K562 (cell line): ENCODE data around the gene RABGAP1L. TPM values are rescaled to one million over a fixed set of nuclear protein-coding genes. Genes with fewer than 3 reads are reported as not detected.

Source experiments
- CHD7 ChIP-seq: fragments of 200-600 bp; sonication (generic); IDR thresholded peaks from one replicate; pipeline ENCODE4 v1.6.1; 2012; ENCODE audit warnings: mild to moderate bottlenecking, low read depth, low read length, inconsistent platforms
- L3MBTL2 ChIP-seq: fragments of 450-650 bp; IDR thresholded peaks from 2 replicates; pipeline ENCODE4 v1.6.1; 2016; ENCODE audit warnings: mild to moderate bottlenecking, moderate library complexity
- USF2 ChIP-seq: sonication (generic); formaldehyde crosslinking; IDR thresholded peaks from 2 replicates; pipeline ENCODE4 v1.5.0; 2020; ENCODE audit warnings: missing genetic modification reagents
- ZNF668 ChIP-seq: fragments of 250-450 bp; sonication (Bioruptor Pico); IDR thresholded peaks from 2 replicates; pipeline ENCODE4 v1.8.0; 2022; ENCODE audit warnings: mild to moderate bottlenecking, inconsistent platforms
- polyA plus RNA-seq, 8 experiments: library from polyadenylated mRNA; depleted of rRNA in 4 of 8; stranded (reverse) in 5 of 8; unstranded in 3 of 8; fragments of >200 nt; fragmentation: Nextera tagmentation in 2 of 8; fragmentation: Illumina TruSeq in 1 of 8; extraction: Ambion mirVana in 2 of 8; extraction: Trizol in 1 of 8; gene quantifications; 2 replicates each; pipeline versions ENCODE4 v1.2.1 to v1.2.3, GENCODE V29; 2011 to 2014; ENCODE audit warnings: inconsistent platforms in 1 of 8, missing spikeins in 1 of 8
- total RNA-seq, 7 experiments: library from RNA; depleted of rRNA in 6 of 7; stranded (reverse); fragments of >200 nt in 6 of 7; fragmentation: Illumina TruSeq in 2 of 7; extraction: Trizol in 2 of 7; gene quantifications; 2 replicates each; pipeline versions ENCODE4 v1.2.1 to v1.2.3, GENCODE V29; 2011 to 2021; ENCODE audit warnings: low replicate concordance in 1 of 7

Gene RABGAP1L
- total and polyA plus RNA-seq, 9 of the 15 experiments (the other 6 are each of a cell fraction or from before 2014, with no cell fraction given): 16.5 to 44.9 (median 26.7) TPM

- no peak for TF ChIP-seq L3MBTL2
- no peak for TF ChIP-seq CHD7
- no peak for TF ChIP-seq ZNF668 (CRISPR knock-in tag)
- no peak for TF ChIP-seq USF2
Observed at GRCh38 chr1:174352117-174352516, 192.8 kb downstream of the RABGAP1L start (continued).
